Cardiac fibroblast (primary cell): ENCODE data around the gene CCDC187.
"Not testable (repeated sequence)": the region's sequence is repeated elsewhere in the genome, so short reads cannot be mapped to it uniquely, and the experiment has no call there.

ENCODE experiments used
- DNase-seq, 2 donors: peaks; one replicate each; pipeline versions ENCODE4 v3.0.0 to v3.0.0-alpha.2; 2010; ENCODE audit warnings: low read depth in 2 of 2
- H3K4me3 ChIP-seq, 2 donors: replicated peaks in 1 of 2; 1 replicate in 1 of 2; 2 replicates in 1 of 2; pipeline ENCODE4 v1.5.1; 2011; ENCODE audit warnings: low read depth in 2 of 2, low read length in 2 of 2, mild to moderate bottlenecking in 2 of 2, moderate library complexity in 1 of 2
- CTCF ChIP-seq: IDR thresholded peaks from one replicate; pipeline ENCODE4 v1.5.1; 2011; ENCODE audit warnings: low read depth, mild to moderate bottlenecking, low read length, inconsistent platforms

Gene CCDC187

GRCh38 chr9:136303825-136304416 is at the start of gene CCDC187:
CCDC187 (minus strand) TSS chr9:136304094; CDS start chr9:136303830, 264 bp downstream.
- DNase-seq = no peak
- no peak within 1 kb of the TSS for H3K4me3 ChIP-seq
- TF ChIP-seq CTCF = no peak

- no peak for DNase-seq
- H3K4me3 ChIP-seq = no peak overlapping the region
- no peak for TF ChIP-seq CTCF
These were observed 49.2 kb upstream of the CCDC187 start for GRCh38 chr9:136353088-136353487.

GRCh38 chr9:136352682-136353081 is 48.8 kb upstream of the CCDC187 start:
- DNase-seq = no peak
- H3K4me3 ChIP-seq = no peak overlapping the region
- TF ChIP-seq CTCF = no peak

- DNase-seq, H3K4me3 ChIP-seq: not testable (repeated sequence)
These were observed 48.0 kb upstream of the CCDC187 start for GRCh38 chr9:136351868-136352267.

- H3K4me3 ChIP-seq = no peak overlapping the region
- TF ChIP-seq CTCF = no peak
- DNase-seq = no peak
These were observed 47.4 kb upstream of the CCDC187 start for GRCh38 chr9:136351252-136351800.

- H3K4me3 ChIP-seq = no peak overlapping the region
- no peak for DNase-seq
- no peak for TF ChIP-seq CTCF
These were observed 45.7 kb upstream of the CCDC187 start for GRCh38 chr9:136349546-136349945.

- no peak overlapping the region for H3K4me3 ChIP-seq
- TF ChIP-seq CTCF = no peak
- no peak for DNase-seq
These were observed 44.8 kb upstream of the CCDC187 start for GRCh38 chr9:136348691-136349090.
